Measurements from ENCODE around the gene TEX10. TPM values are rescaled to one million over a fixed set of nuclear protein-coding genes. Genes with fewer than 3 reads are reported as not detected.

The TEX10 gene
- total RNA-seq, 2 experiments from 2014 or later = 43.9 to 44.9 TPM

DNA sequence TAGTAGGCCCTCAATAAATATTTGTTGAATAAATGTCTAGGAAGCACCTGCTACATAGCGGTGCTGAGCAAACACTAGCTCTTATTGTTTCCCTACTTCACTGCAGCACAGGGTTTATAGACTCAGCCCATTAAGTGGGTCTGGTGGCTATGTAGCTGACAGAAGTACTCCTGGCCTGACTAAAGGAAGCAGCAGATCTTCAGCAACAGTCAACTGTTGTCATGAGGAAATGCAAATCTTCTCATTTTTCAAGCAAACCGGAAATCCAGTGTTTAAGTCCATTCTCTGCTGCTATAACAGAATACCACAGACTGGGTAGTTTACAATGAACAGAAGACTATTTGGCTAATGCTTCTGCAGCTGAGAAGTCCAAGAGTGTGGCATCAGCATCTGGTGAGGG, 2.8 kb upstream of the TEX10 start:
- H3K36me3 ChIP-seq (ENCODE audit: insufficient read depth, low read length) = peaks cover 20% of the 10 kb centered on the region; the same call in 1 of the 2 replicates
- peaks cover 30% of the 10 kb centered on the region for H3K79me2 ChIP-seq (ENCODE audit: insufficient read depth, low read depth, low read length)

GRCh38 chr9:100354121-100354800, 1.5 kb upstream of the TEX10 start:
- H2AFZ ChIP-seq (ENCODE audit: low read length) = no peak overlapping the region
- peaks cover 26% of the 10 kb centered on the region for H4K20me1 ChIP-seq (ENCODE audit: insufficient read depth, low read length)
- ChIA-PET POLR2A (interaction anchor here (0.6 to 3.9 kb wide), 3 partner anchors 12 to 60 kb away, joined by 3 to 15 read pairs (median 4); no protein-coding TSS in a partner anchor), CTCF (ENCODE audit: unreplicated experiment) (no interaction called here)
- TF ChIP-seq, protein P1, sequence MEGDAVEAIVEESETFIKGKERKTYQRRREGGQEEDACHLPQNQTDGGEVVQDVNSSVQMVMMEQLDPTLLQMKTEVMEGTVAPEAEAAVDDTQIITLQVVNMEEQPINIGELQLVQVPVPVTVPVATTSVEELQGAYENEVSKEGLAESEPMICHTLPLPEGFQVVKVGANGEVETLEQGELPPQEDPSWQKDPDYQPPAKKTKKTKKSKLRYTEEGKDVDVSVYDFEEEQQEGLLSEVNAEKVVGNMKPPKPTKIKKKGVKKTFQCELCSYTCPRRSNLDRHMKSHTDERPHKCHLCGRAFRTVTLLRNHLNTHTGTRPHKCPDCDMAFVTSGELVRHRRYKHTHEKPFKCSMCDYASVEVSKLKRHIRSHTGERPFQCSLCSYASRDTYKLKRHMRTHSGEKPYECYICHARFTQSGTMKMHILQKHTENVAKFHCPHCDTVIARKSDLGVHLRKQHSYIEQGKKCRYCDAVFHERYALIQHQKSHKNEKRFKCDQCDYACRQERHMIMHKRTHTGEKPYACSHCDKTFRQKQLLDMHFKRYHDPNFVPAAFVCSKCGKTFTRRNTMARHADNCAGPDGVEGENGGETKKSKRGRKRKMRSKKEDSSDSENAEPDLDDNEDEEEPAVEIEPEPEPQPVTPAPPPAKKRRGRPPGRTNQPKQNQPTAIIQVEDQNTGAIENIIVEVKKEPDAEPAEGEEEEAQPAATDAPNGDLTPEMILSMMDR (conservative IDR thresholded peaks at IDR 0.05; ENCODE audit: low read length) = 0 out of 2 replicates have a peak, but pooled peaks have one; percentile 25
- TF ChIP-seq EZH2phosphoT487 (IDR thresholded peaks at IDR 0.05; ENCODE audit: borderline replicate concordance, low read depth, low read length) = no peak
- H3K4me3 ChIP-seq (ENCODE audit: low read depth, low read length, poor library complexity, severe bottlenecking) = peak overlapping the region; percentile 91
- H3K9me3 ChIP-seq (ENCODE audit: low read length) = peaks cover 45% of the 10 kb centered on the region
- no peaks in the 10 kb centered on the region for H3K9me2 ChIP-seq (ENCODE audit: insufficient read depth, low read length)
- peak overlapping the region; percentile 89 for H3K4me2 ChIP-seq (ENCODE audit: low read length)
- H3K27ac ChIP-seq (ENCODE audit: low read depth, low read length, poor library complexity, severe bottlenecking) = no peak overlapping the region
- BruUV-seq (replicated peaks) = no TSS peak
- DNase-seq (ENCODE audit: low spot score) = peak; percentile 25
- peaks cover 51% of the 10 kb centered on the region for H3K4me1 ChIP-seq (ENCODE audit: insufficient read depth, low read length, poor library complexity, severe bottlenecking)
- peaks cover 43% of the 10 kb centered on the region for H3K79me2 ChIP-seq (ENCODE audit: insufficient read depth, low read depth, low read length)
- H3K36me3 ChIP-seq (ENCODE audit: insufficient read depth, low read length) = peaks cover 24% of the 10 kb centered on the region
- intact Hi-C loops (cut with micrococcal nuclease; ENCODE audit: unreplicated experiment) = loop anchor here (5.0 kb wide), 2 partner anchors 73 to 1132 kb away; partner anchors contain the start of genes ALG2, MSANTD3 and SEC61B

More for the DNA sequence above, 2.8 kb upstream of the TEX10 start:
- DNase-seq (ENCODE audit: low spot score) = peak; percentile 45
- intact Hi-C loops (cut with micrococcal nuclease; ENCODE audit: unreplicated experiment) = no loop called here
- Histone ChIP-seq H3K9me3 (ENCODE audit: low read length) (peaks cover 47% of the 10 kb centered on the region), H3K4me3 (ENCODE audit: low read depth, low read length, poor library complexity, severe bottlenecking) (no peak overlapping the region), H3K4me1 (ENCODE audit: insufficient read depth, low read length, poor library complexity, severe bottlenecking) (peaks cover 38% of the 10 kb centered on the region), H3K27ac (ENCODE audit: low read depth, low read length, poor library complexity, severe bottlenecking) (no peak overlapping the region), H3K9me2 (ENCODE audit: insufficient read depth, low read length) (no peaks in the 10 kb centered on the region), H2AFZ (ENCODE audit: low read length) (no peak overlapping the region), H3K4me2 (ENCODE audit: low read length) (0 out of 2 replicates have a peak overlapping the region, but pooled peaks have one; percentile 5), H4K20me1 (ENCODE audit: insufficient read depth, low read length) (peaks cover 13% of the 10 kb centered on the region)
- POLR2A ChIA-PET = interaction anchor here (0.5 to 0.7 kb wide), 4 partner anchors 21 to 1579 kb away, joined by 3 to 4 read pairs (median 4); no protein-coding TSS in a partner anchor
- TF ChIP-seq, protein P1 (conservative IDR thresholded peaks at IDR 0.05; ENCODE audit: low read length) = no peak
- TF ChIP-seq EZH2phosphoT487 (IDR thresholded peaks at IDR 0.05; ENCODE audit: borderline replicate concordance, low read depth, low read length) = no peak
- CTCF ChIA-PET (ENCODE audit: unreplicated experiment) = interaction anchor here (0.5 kb wide), 1 partner anchor 205 kb away, joined by 3 read pairs; no protein-coding TSS in a partner anchor
- no TSS peak for BruUV-seq (replicated peaks)

Data from OCI-LY7 (cell line).